HG02759 (cell line): Measurements from ENCODE around the gene CYP1B1.
"Not testable (repeated sequence)": the region's sequence is repeated elsewhere in the genome, so short reads cannot be mapped to it uniquely, and the experiment has no call there.

ENCODE experiments used
- ATAC-seq: cut with Tn5 transposase; IDR thresholded peaks from one replicate; pipeline ENCODE4 v1.9.1; 2021; ENCODE audit warnings: mild to moderate bottlenecking, moderate library complexity; ENCODE audit not compliant: unreplicated experiment

Gene CYP1B1

GRCh38 chr2:38075507-38076151, at the start of gene CYP1B1:
TSS of gene CYP1B1 (minus strand) at chr2:38076151. CDS start at chr2:38075388, 763 bp downstream.
- ATAC-seq, result no peak

GRCh38 chr2:38125007-38125406, 49.1 kb upstream of the CYP1B1 start:
- ATAC-seq, result no peak

GRCh38 chr2:38123911-38124310, 48.0 kb upstream of the CYP1B1 start:
- no peak for ATAC-seq

GRCh38 chr2:38122344-38122743, 46.4 kb upstream of the CYP1B1 start:
- ATAC-seq, result no peak

GRCh38 chr2:38121481-38121880, 45.5 kb upstream of the CYP1B1 start:
- no peak for ATAC-seq

- no peak for ATAC-seq
Observed at GRCh38 chr2:38120829-38121228, 44.9 kb upstream of the CYP1B1 start.

- ATAC-seq, result no peak
Observed at GRCh38 chr2:38120264-38120592, 44.3 kb upstream of the CYP1B1 start.

- ATAC-seq, result no peak
Observed at GRCh38 chr2:38116762-38117161, 40.8 kb upstream of the CYP1B1 start.

GRCh38 chr2:38115216-38116032, 39.5 kb upstream of the CYP1B1 start:
- ATAC-seq, result peak; percentile 62

- ATAC-seq, result no peak
Observed at GRCh38 chr2:38113981-38114708, 38.2 kb upstream of the CYP1B1 start.

GRCh38 chr2:38113051-38113450, 37.1 kb upstream of the CYP1B1 start:
- no peak for ATAC-seq

- ATAC-seq, result not testable (repeated sequence)
Observed at GRCh38 chr2:38111350-38111749, 35.4 kb upstream of the CYP1B1 start.

- peak; percentile 45 for ATAC-seq
Observed at GRCh38 chr2:38109732-38110181, 33.8 kb upstream of the CYP1B1 start.

GRCh38 chr2:38108907-38109731, 33.2 kb upstream of the CYP1B1 start:
- ATAC-seq, result no peak

GRCh38 chr2:38107738-38108410, 31.9 kb upstream of the CYP1B1 start:
- no peak for ATAC-seq

GRCh38 chr2:38106405-38107094, 30.6 kb upstream of the CYP1B1 start:
- no peak for ATAC-seq

GRCh38 chr2:38105922-38106321, 30.0 kb upstream of the CYP1B1 start:
- no peak for ATAC-seq

GRCh38 chr2:38104598-38104997, 28.6 kb upstream of the CYP1B1 start:
- ATAC-seq, result no peak

- no peak for ATAC-seq
Observed at GRCh38 chr2:38100328-38100727, 24.4 kb upstream of the CYP1B1 start.
